Dendritic cell treated with granulocyte-macrophage colony-stimulating factor and Interleukin-4, amounts not matched to agents 40 ng/mL and 50 ng/mL, for 4 days (primary cell): Measurements from ENCODE around the gene TUFT1.

Experiments
- H3K27ac Mint-ChIP-seq: one replicate; pipeline ENCODE4 v1.8.0; 2022; ENCODE audit warnings: mild to moderate bottlenecking, mixed read lengths
- H3K27me3 Mint-ChIP-seq: one replicate; pipeline ENCODE4 v1.8.0; 2022; ENCODE audit warnings: mild to moderate bottlenecking, mixed read lengths
- H3K36me3 Mint-ChIP-seq: one replicate; pipeline ENCODE4 v1.8.0; 2022; ENCODE audit warnings: low read depth, mixed read lengths
- H3K4me1 Mint-ChIP-seq: one replicate; pipeline ENCODE4 v1.8.0; 2022; ENCODE audit warnings: low read depth, mixed read lengths
- H3K4me3 Mint-ChIP-seq: one replicate; pipeline ENCODE4 v1.8.0; 2022; ENCODE audit warnings: mild to moderate bottlenecking, moderate library complexity, mixed read lengths
- H3K9me3 Mint-ChIP-seq: one replicate; pipeline ENCODE4 v1.8.0; 2022; ENCODE audit warnings: mixed read lengths
- intact Hi-C: fragments of 100-400 bp; cut with micrococcal nuclease; formaldehyde crosslinking; loops from one replicate; pipeline ENCODE4 v1.15.0; 2022

Gene TUFT1

GRCh38 chr1:151508833-151509232 lies 31.3 kb upstream of the TUFT1 start:
- Mint-ChIP-seq H3K36me3 (no peaks in the 10 kb centered on the region), H3K9me3 (no peaks in the 10 kb centered on the region), H3K27me3 (peaks cover 67% of the 10 kb centered on the region), H3K27ac (no peak overlapping the region), H3K4me3 (no peak overlapping the region), H3K4me1 (peaks cover 33% of the 10 kb centered on the region)
- intact Hi-C loops: no loop called here

GRCh38 chr1:151509350-151510019 lies 30.6 kb upstream of the TUFT1 start:
- no peaks in the 10 kb centered on the region for H3K9me3 Mint-ChIP-seq
- peaks cover 67% of the 10 kb centered on the region for H3K27me3 Mint-ChIP-seq
- H3K4me3 Mint-ChIP-seq: no peak overlapping the region
- peaks cover 36% of the 10 kb centered on the region for H3K4me1 Mint-ChIP-seq
- H3K36me3 Mint-ChIP-seq: no peaks in the 10 kb centered on the region
- intact Hi-C loops: no loop called here
- no peak overlapping the region for H3K27ac Mint-ChIP-seq

- intact Hi-C loops: no loop called here
- Mint-ChIP-seq H3K27me3 (peaks cover 66% of the 10 kb centered on the region), H3K4me3 (no peak overlapping the region)
Observed at GRCh38 chr1:151510020-151510405, 30.1 kb upstream of the TUFT1 start.

GRCh38 chr1:151510614-151510956 lies 29.5 kb upstream of the TUFT1 start:
- H3K36me3 Mint-ChIP-seq: no peaks in the 10 kb centered on the region
- peaks cover 36% of the 10 kb centered on the region for H3K4me1 Mint-ChIP-seq
- no peak overlapping the region for H3K27ac Mint-ChIP-seq
- intact Hi-C loops: no loop called here
- H3K4me3 Mint-ChIP-seq: peak overlapping the region; percentile 77
- H3K27me3 Mint-ChIP-seq: peaks cover 62% of the 10 kb centered on the region
- no peaks in the 10 kb centered on the region for H3K9me3 Mint-ChIP-seq

More at GRCh38 chr1:151510020-151510405, 30.1 kb upstream of the TUFT1 start:
- H3K27ac Mint-ChIP-seq: no peak overlapping the region
- peaks cover 36% of the 10 kb centered on the region for H3K4me1 Mint-ChIP-seq
- H3K9me3 Mint-ChIP-seq: no peaks in the 10 kb centered on the region
- no peaks in the 10 kb centered on the region for H3K36me3 Mint-ChIP-seq

GRCh38 chr1:151510957-151511635 lies 29.0 kb upstream of the TUFT1 start, which contains the start of gene CGN:
Gene CGN (plus strand): TSS chr1:151511387. CDS start chr1:151518520, 7,133 bp downstream.
- H3K9me3 Mint-ChIP-seq: no peaks in the 10 kb centered on the region
- intact Hi-C loops: no loop called here
- H3K27me3 Mint-ChIP-seq: peaks cover 59% of the 10 kb centered on the region
- H3K27ac Mint-ChIP-seq: peak within 1 kb of the TSS; percentile 43
- peaks cover 36% of the 10 kb centered on the region for H3K4me1 Mint-ChIP-seq
- H3K4me3 Mint-ChIP-seq: peak within 1 kb of the TSS; percentile 77
- H3K36me3 Mint-ChIP-seq: no peaks in the 10 kb centered on the region

- Mint-ChIP-seq H3K4me3 (peak overlapping the region; percentile 77), H3K27me3 (peaks cover 54% of the 10 kb centered on the region), H3K27ac (peak overlapping the region; percentile 43), H3K36me3 (no peaks in the 10 kb centered on the region), H3K9me3 (no peaks in the 10 kb centered on the region), H3K4me1 (peaks cover 36% of the 10 kb centered on the region)
- intact Hi-C loops: no loop called here
Observed at GRCh38 chr1:151511636-151512215, 28.4 kb upstream of the TUFT1 start.

- Mint-ChIP-seq H3K9me3 (no peaks in the 10 kb centered on the region), H3K27me3 (peaks cover 49% of the 10 kb centered on the region), H3K27ac (no peak overlapping the region), H3K4me3 (no peak overlapping the region), H3K36me3 (no peaks in the 10 kb centered on the region), H3K4me1 (peaks cover 36% of the 10 kb centered on the region)
- intact Hi-C loops: no loop called here
Observed at GRCh38 chr1:151512326-151512725, 27.8 kb upstream of the TUFT1 start.

- Mint-ChIP-seq H3K4me1 (peaks cover 36% of the 10 kb centered on the region), H3K4me3 (no peak overlapping the region), H3K27me3 (peaks cover 46% of the 10 kb centered on the region), H3K9me3 (no peaks in the 10 kb centered on the region), H3K27ac (peak overlapping the region; percentile 35), H3K36me3 (no peaks in the 10 kb centered on the region)
- intact Hi-C loops: no loop called here
Observed at GRCh38 chr1:151512801-151513625, 27.1 kb upstream of the TUFT1 start.

GRCh38 chr1:151513626-151514121 lies 26.4 kb upstream of the TUFT1 start:
- Mint-ChIP-seq H3K4me3 (no peak overlapping the region), H3K36me3 (no peaks in the 10 kb centered on the region), H3K4me1 (peaks cover 36% of the 10 kb centered on the region), H3K9me3 (no peaks in the 10 kb centered on the region), H3K27ac (peak overlapping the region; percentile 35), H3K27me3 (peaks cover 44% of the 10 kb centered on the region)
- intact Hi-C loops: no loop called here

GRCh38 chr1:151514366-151514765 lies 25.7 kb upstream of the TUFT1 start:
- H3K4me3 Mint-ChIP-seq: no peak overlapping the region
- H3K27me3 Mint-ChIP-seq: peaks cover 38% of the 10 kb centered on the region
- no peaks in the 10 kb centered on the region for H3K36me3 Mint-ChIP-seq
- intact Hi-C loops: no loop called here
- no peaks in the 10 kb centered on the region for H3K9me3 Mint-ChIP-seq
- no peak overlapping the region for H3K27ac Mint-ChIP-seq
- peaks cover 36% of the 10 kb centered on the region for H3K4me1 Mint-ChIP-seq

- Mint-ChIP-seq H3K9me3 (no peaks in the 10 kb centered on the region), H3K4me1 (peaks cover 36% of the 10 kb centered on the region), H3K4me3 (no peak overlapping the region), H3K27me3 (peaks cover 30% of the 10 kb centered on the region), H3K36me3 (no peaks in the 10 kb centered on the region), H3K27ac (no peak overlapping the region)
- intact Hi-C loops: no loop called here
Observed at GRCh38 chr1:151515265-151515664, 24.8 kb upstream of the TUFT1 start.

GRCh38 chr1:151516031-151516511 lies 24.0 kb upstream of the TUFT1 start:
- intact Hi-C loops: no loop called here
- Mint-ChIP-seq H3K27ac (no peak overlapping the region), H3K4me1 (peaks cover 30% of the 10 kb centered on the region), H3K36me3 (no peaks in the 10 kb centered on the region), H3K4me3 (no peak overlapping the region), H3K27me3 (peaks cover 25% of the 10 kb centered on the region), H3K9me3 (no peaks in the 10 kb centered on the region)

- H3K4me3 Mint-ChIP-seq: no peak overlapping the region
- peaks cover 9% of the 10 kb centered on the region for H3K27me3 Mint-ChIP-seq
- no peaks in the 10 kb centered on the region for H3K9me3 Mint-ChIP-seq
- H3K4me1 Mint-ChIP-seq: peaks cover 7% of the 10 kb centered on the region
- H3K27ac Mint-ChIP-seq: no peak overlapping the region
- intact Hi-C loops: no loop called here
- no peaks in the 10 kb centered on the region for H3K36me3 Mint-ChIP-seq
Observed at GRCh38 chr1:151518431-151518830, 21.7 kb upstream of the TUFT1 start.
